A673 (cell line): ENCODE data around the gene KRTAP9-9. TPM values are rescaled to one million over a fixed set of nuclear protein-coding genes. Genes with fewer than 3 reads are reported as not detected.

ENCODE experiments used
- BruUV-seq: library from RNA; stranded (reverse); fragments of 400-500 nt; replicated peaks from 2 replicates; lab custom pipeline; 2021; lab: Mats Ljungman, UMichigan
- CTCF ChIA-PET: fragments of 300-600 bp; sonication (Branson Sonifier 250); formaldehyde crosslinking; loops from one replicate; lab custom pipeline; 2022; ENCODE audit warnings: antibody characterized with exemption; lab: Charles Lee
- POLR2A ChIA-PET: fragments of 300-600 bp; sonication (Branson Sonifier 250); formaldehyde crosslinking; loops from one replicate; lab custom pipeline; 2022; ENCODE audit warnings: antibody characterized with exemption; ENCODE audit not compliant: low non-redundant PET; lab: Charles Lee
- DNase-seq: peaks from one replicate; pipeline ENCODE4 v3.0.0-alpha.2; 2015; ENCODE audit warnings: low spot score
- H3K27ac ChIP-seq: fragments of 200-600 bp; sonication (generic); 2 replicates; pipeline ENCODE4 v1.5.1; 2016; ENCODE audit warnings: mixed run types, low read depth, mild to moderate bottlenecking, mixed read lengths, antibody characterized with exemption, low read length; ENCODE audit not compliant: poor library complexity, severe bottlenecking
- H3K27me3 ChIP-seq: fragments of 200-600 bp; sonication (generic); replicated peaks from 2 replicates; pipeline ENCODE4 v1.6.1; 2017; ENCODE audit warnings: mixed run types, low read depth, mild to moderate bottlenecking, mixed read lengths, antibody characterized with exemption, low read length; ENCODE audit not compliant: insufficient read depth, poor library complexity
- H3K36me3 ChIP-seq: fragments of 200-600 bp; sonication (generic); 2 replicates; pipeline ENCODE4 v1.6.1; 2016; ENCODE audit warnings: mixed run types, mild to moderate bottlenecking, mixed read lengths, antibody characterized with exemption, low read length; ENCODE audit not compliant: insufficient read depth, poor library complexity, severe bottlenecking
- H3K4me1 ChIP-seq: fragments of 200-600 bp; sonication (generic); 2 replicates; pipeline ENCODE4 v1.6.1; 2017; ENCODE audit warnings: mixed run types, mild to moderate bottlenecking, mixed read lengths, antibody characterized with exemption, low read length; ENCODE audit not compliant: insufficient read depth, poor library complexity, severe bottlenecking
- H3K4me3 ChIP-seq: fragments of 200-600 bp; sonication (generic); 2 replicates; pipeline ENCODE4 v1.5.1; 2016; ENCODE audit warnings: low read depth, mixed run types, mild to moderate bottlenecking, mixed read lengths, low read length; ENCODE audit not compliant: poor library complexity, severe bottlenecking
- H3K9me3 ChIP-seq: fragments of 200-600 bp; sonication (generic); 2 replicates; pipeline ENCODE4 v1.6.1; 2016; ENCODE audit warnings: mixed run types, low read depth, mild to moderate bottlenecking, mixed read lengths, antibody characterized with exemption, low read length; ENCODE audit not compliant: poor library complexity, severe bottlenecking
- EZH2 ChIP-seq: fragments of 200-600 bp; sonication (generic); IDR thresholded peaks from 2 replicates; pipeline ENCODE4 v1.6.1; 2017; ENCODE audit warnings: borderline replicate concordance, low read depth, mild to moderate bottlenecking, mixed read lengths, antibody characterized with exemption, low read length; ENCODE audit not compliant: poor library complexity, severe bottlenecking
- intact Hi-C: fragments of 100-400 bp; cut with micrococcal nuclease; formaldehyde crosslinking; loops from one replicate; pipeline ENCODE4 v1.10.0; 2022; ENCODE audit not compliant: unreplicated experiment
- total RNA-seq: library from RNA; stranded (reverse); gene quantifications from 2 replicates; pipeline ENCODE4 v1.2.3, GENCODE V29; 2021
- TF ChIP-seq, protein P1 (sequence below): fragments of 300-800, 200-600 bp; sonication (generic); conservative IDR thresholded peaks from 2 replicates; pipeline ENCODE4 v1.5.1; 2017; ENCODE audit warnings: low read depth, mild to moderate bottlenecking, antibody characterized with exemption, low read length, moderate library complexity, mixed read lengths

The KRTAP9-9 gene
- total RNA-seq, 1 experiment from 2014 or later: not detected

DNA sequence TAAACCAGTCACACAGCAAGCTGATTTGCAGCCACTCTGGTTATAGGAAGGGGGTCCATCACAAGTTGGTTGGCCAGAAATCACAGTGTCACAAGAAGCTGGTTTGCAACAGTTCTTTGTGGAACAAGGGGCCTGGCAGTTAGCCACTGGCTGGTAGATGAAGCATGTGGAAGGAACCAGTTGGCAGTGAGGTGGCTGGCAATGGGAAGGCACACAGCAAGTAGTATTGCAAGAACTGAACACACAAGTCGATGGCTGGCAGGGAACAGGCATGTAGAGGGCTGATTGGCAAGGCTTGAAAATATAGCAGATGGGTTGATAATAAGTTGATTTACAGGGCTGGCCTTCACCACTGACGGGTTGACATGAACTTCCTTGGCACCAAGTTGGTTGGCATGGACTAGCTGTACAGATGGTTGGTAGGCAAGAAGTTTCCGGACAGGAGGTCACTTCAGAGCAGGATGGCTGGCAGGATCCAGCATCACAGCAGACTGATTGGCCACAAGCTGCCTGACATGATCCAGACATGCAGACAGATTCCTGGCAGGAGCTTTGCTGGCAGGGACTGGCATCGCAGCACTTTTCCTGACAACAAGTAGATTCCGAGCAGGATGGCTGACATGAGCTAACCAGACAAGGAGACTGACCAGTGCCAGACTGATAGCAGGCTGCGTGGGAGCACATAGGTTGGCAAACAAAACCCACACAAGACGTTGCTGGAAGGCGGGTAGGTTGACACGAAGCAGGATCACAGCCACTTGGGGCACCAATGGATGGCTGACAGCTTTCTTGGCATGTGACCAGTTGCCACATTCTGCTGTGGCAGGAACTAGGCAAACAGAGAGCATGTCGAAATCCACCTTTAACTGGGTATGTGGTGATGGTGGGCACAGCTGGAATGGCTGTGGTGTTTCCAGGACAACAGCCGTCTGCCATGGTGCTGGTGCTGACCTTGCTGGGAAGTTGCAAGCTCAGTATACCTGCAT lies 47.0 kb downstream of the KRTAP9-9 start, which contains the start of gene KRTAP29-1:
KRTAP29-1 (minus strand) TSS at position 936 of the 986 bp plus-strand sequence; CDS start at position 936, 0 bp downstream.
- H3K4me3 ChIP-seq: no peak within 1 kb of the TSS
- no peaks in the 10 kb centered on the region for H3K9me3 ChIP-seq
- TF ChIP-seq, protein P1, sequence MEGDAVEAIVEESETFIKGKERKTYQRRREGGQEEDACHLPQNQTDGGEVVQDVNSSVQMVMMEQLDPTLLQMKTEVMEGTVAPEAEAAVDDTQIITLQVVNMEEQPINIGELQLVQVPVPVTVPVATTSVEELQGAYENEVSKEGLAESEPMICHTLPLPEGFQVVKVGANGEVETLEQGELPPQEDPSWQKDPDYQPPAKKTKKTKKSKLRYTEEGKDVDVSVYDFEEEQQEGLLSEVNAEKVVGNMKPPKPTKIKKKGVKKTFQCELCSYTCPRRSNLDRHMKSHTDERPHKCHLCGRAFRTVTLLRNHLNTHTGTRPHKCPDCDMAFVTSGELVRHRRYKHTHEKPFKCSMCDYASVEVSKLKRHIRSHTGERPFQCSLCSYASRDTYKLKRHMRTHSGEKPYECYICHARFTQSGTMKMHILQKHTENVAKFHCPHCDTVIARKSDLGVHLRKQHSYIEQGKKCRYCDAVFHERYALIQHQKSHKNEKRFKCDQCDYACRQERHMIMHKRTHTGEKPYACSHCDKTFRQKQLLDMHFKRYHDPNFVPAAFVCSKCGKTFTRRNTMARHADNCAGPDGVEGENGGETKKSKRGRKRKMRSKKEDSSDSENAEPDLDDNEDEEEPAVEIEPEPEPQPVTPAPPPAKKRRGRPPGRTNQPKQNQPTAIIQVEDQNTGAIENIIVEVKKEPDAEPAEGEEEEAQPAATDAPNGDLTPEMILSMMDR: no peak
- no peaks in the 10 kb centered on the region for H3K4me1 ChIP-seq
- no peaks in the 10 kb centered on the region for H3K27me3 ChIP-seq
- intact Hi-C loops: no loop called here
- H3K27ac ChIP-seq: no peak within 1 kb of the TSS
- ChIA-PET POLR2A (no interaction called here), CTCF (no interaction called here)
- no peaks in the 10 kb centered on the region for H3K36me3 ChIP-seq
- no peak for DNase-seq
- no TSS peak for BruUV-seq

DNA sequence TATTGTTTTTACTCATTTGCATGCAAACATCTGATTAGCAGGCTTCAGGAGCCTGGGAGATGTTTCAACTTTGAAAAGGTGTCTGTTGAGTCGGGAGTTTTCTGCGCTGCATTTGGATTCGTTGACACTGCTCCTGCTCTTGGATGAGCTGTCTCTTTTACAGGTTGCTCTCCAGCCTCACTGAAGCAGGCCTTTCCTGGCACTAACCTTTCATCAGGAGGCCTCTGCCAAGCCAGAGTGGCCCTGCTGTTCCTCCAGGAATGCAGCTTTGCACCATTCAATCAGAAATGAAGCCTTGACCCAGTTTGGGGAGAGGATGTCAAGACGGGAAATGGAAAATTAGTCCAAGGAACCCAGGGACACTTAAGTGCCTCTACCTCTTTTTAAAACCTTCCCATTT lies 47.8 kb downstream of the KRTAP9-9 start:
- no TSS peak for BruUV-seq
- intact Hi-C loops: no loop called here
- no peak for DNase-seq
- H3K27me3 ChIP-seq: no peaks in the 10 kb centered on the region
- no peaks in the 10 kb centered on the region for H3K4me1 ChIP-seq
- no peaks in the 10 kb centered on the region for H3K36me3 ChIP-seq
- POLR2A ChIA-PET: no interaction called here
- no peak overlapping the region for H3K27ac ChIP-seq
- CTCF ChIA-PET: no interaction called here
- H3K4me3 ChIP-seq: no peak overlapping the region
- no peaks in the 10 kb centered on the region for H3K9me3 ChIP-seq
- no peak for TF ChIP-seq EZH2
- TF ChIP-seq, protein P1: no peak

DNA sequence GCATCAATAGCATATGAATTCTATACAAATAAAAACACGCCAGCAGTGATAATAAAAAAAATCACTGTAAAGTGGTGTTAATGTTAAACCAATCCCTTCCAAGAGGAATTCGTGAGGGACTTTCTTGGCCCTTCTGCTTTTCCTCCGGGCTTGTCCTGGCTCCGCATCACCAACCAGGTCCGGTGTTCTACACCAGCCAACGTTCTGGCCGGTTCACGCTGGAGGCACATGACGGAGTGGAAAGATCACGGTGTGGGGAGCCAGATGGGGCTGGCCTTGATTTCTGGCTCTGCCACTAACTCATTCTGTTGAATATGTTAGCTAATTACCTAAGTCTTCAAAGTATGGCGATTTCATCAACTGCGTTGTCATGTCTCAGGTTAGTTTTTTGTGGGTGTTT lies 48.9 kb downstream of the KRTAP9-9 start:
- CTCF ChIA-PET: no interaction called here
- no peak for TF ChIP-seq EZH2
- TF ChIP-seq, protein P1: no peak
- Histone ChIP-seq H3K4me3 (no peak overlapping the region), H3K27ac (no peak overlapping the region), H3K36me3 (no peaks in the 10 kb centered on the region), H3K27me3 (no peaks in the 10 kb centered on the region), H3K4me1 (no peaks in the 10 kb centered on the region), H3K9me3 (no peaks in the 10 kb centered on the region)
- DNase-seq: no peak
- BruUV-seq: no TSS peak
- intact Hi-C loops: no loop called here
- POLR2A ChIA-PET: no interaction called here

Other genes with a start within 250 kb of the KRTAP9-9 start
- gene KRTAP3-1, start 246.3 kb upstream of the KRTAP9-9 start, total RNA-seq: not detected in 2 replicates
- gene KRTAP1-5, start 228.2 kb upstream of the KRTAP9-9 start, total RNA-seq: not detected in 2 replicates
- gene KRTAP1-4, start 225.2 kb upstream of the KRTAP9-9 start, total RNA-seq: not detected in 2 replicates
- gene KRTAP1-3, start 220.5 kb upstream of the KRTAP9-9 start, total RNA-seq: not detected in 2 replicates
- gene KRTAP1-1, start 213.9 kb upstream of the KRTAP9-9 start, total RNA-seq: not detected in 2 replicates
- gene KRTAP2-1, start 208.1 kb upstream of the KRTAP9-9 start, total RNA-seq: not detected in 2 replicates
- gene KRTAP2-2, start 200.2 kb upstream of the KRTAP9-9 start, total RNA-seq: not detected in 2 replicates
- not detected in 2 replicates for gene KRTAP2-3, start 195.3 kb upstream of the KRTAP9-9 start, total RNA-seq
- not detected in 2 replicates for gene KRTAP2-4, start 189.5 kb upstream of the KRTAP9-9 start, total RNA-seq
- gene KRTAP4-7, start 171.2 kb upstream of the KRTAP9-9 start, total RNA-seq: not detected in 2 replicates
- gene KRTAP4-8, start 157.2 kb upstream of the KRTAP9-9 start, total RNA-seq: not detected in 2 replicates
- not detected in 2 replicates for gene KRTAP4-16, start 153.2 kb upstream of the KRTAP9-9 start, total RNA-seq
- gene KRTAP4-9, start 150.0 kb upstream of the KRTAP9-9 start, total RNA-seq: 1.0 and 1.2 TPM in 2 replicates
- not detected in 2 replicates for gene KRTAP4-11, start 137.0 kb upstream of the KRTAP9-9 start, total RNA-seq
- gene KRTAP4-12, start 131.2 kb upstream of the KRTAP9-9 start, total RNA-seq: not detected in 2 replicates
- gene KRTAP4-6, start 114.8 kb upstream of the KRTAP9-9 start, total RNA-seq: not detected in 2 replicates
- not detected in 2 replicates for gene KRTAP4-5, start 105.6 kb upstream of the KRTAP9-9 start, total RNA-seq
- gene KRTAP4-4, start 94.6 kb upstream of the KRTAP9-9 start, total RNA-seq: not detected in 2 replicates
- gene KRTAP4-3, start 87.2 kb upstream of the KRTAP9-9 start, total RNA-seq: not detected in 2 replicates
- gene KRTAP4-2, start 77.2 kb upstream of the KRTAP9-9 start, total RNA-seq: not detected in 2 replicates
- not detected in 2 replicates for gene KRTAP4-1, start 70.5 kb upstream of the KRTAP9-9 start, total RNA-seq
- gene KRTAP9-1, start 65.5 kb upstream of the KRTAP9-9 start, total RNA-seq: not detected in 2 replicates
- gene KRTAP9-2, start 28.7 kb upstream of the KRTAP9-9 start, total RNA-seq: not detected in 2 replicates
- gene KRTAP9-3, start 22.9 kb upstream of the KRTAP9-9 start, total RNA-seq: not detected in 2 replicates
- gene KRTAP9-8, start 17.4 kb upstream of the KRTAP9-9 start, total RNA-seq: not detected in 2 replicates
- gene KRTAP9-4, start 5.7 kb upstream of the KRTAP9-9 start, total RNA-seq: not detected in 2 replicates
- not detected in 2 replicates for gene KRTAP9-6, start 10.0 kb downstream of the KRTAP9-9 start, total RNA-seq
- gene KRTAP9-7, start 20.3 kb downstream of the KRTAP9-9 start, total RNA-seq: not detected in 2 replicates
- not detected in 2 replicates for gene KRTAP29-1, start 47.5 kb downstream of the KRTAP9-9 start, total RNA-seq
- not detected in 2 replicates for gene KRTAP16-1, start 53.9 kb downstream of the KRTAP9-9 start, total RNA-seq
- gene KRTAP17-1, start 60.3 kb downstream of the KRTAP9-9 start, total RNA-seq: not detected in 2 replicates
- gene KRT33A, start 95.4 kb downstream of the KRTAP9-9 start, total RNA-seq: not detected in 2 replicates
- gene KRT33B, start 114.4 kb downstream of the KRTAP9-9 start, total RNA-seq: not detected in 2 replicates
- gene KRT34, start 126.9 kb downstream of the KRTAP9-9 start, total RNA-seq: not detected in 2 replicates
- not detected in 2 replicates for gene KRT31, start 142.2 kb downstream of the KRTAP9-9 start, total RNA-seq
- gene KRT37, start 169.2 kb downstream of the KRTAP9-9 start, total RNA-seq: not detected in 2 replicates
- not detected in 2 replicates for gene KRT38, start 185.6 kb downstream of the KRTAP9-9 start, total RNA-seq
- gene KRT32, start 212.0 kb downstream of the KRTAP9-9 start, total RNA-seq: not detected in 2 replicates
- not detected in 2 replicates for gene KRT35, start 225.8 kb downstream of the KRTAP9-9 start, total RNA-seq
- gene KRT36, start 234.5 kb downstream of the KRTAP9-9 start, total RNA-seq: not detected in 2 replicates